ENCODE measurements around the gene HNRNPDL. TPM values are rescaled to one million over a fixed set of nuclear protein-coding genes. Genes with fewer than 3 reads are reported as not detected.

HNRNPDL gene
- total and polyA plus RNA-seq, 2 experiments from 2014 or later = 243 to 354 TPM

DNA sequence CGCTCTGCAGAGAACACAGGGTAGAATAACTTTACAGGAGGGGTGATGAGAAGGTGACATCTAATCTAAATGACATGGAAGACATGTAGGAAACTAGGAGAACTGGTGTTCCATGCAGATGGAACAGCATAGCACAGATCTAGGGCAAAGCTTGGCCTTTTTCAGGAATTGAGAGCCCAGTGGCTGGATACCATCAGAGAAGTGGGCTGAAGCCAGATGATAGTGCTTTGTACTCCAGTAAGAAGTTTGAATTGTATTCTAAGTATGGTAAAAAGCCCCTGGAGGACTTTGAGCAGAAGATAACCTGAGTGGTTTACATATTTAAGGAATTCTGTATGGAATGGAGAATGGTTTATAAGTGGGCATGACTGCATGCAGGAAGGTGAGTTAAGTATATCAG lies 33.0 kb upstream of the HNRNPDL start:
- Histone ChIP-seq H2AFZ (no peak overlapping the region), H3F3A (replicated peaks; ENCODE audit: low read depth) (peaks cover 7% of the 10 kb centered on the region; the same call in 1 of the 2 replicates), H3K9me2 (ENCODE audit: insufficient read depth) (no peaks in the 10 kb centered on the region), H4K20me1 (replicated peaks; ENCODE audit: insufficient read depth) (peaks cover 12% of the 10 kb centered on the region), H3K4me3 (no peak overlapping the region), H3K27ac (ENCODE audit: low read depth) (0 out of 2 replicates have a peak overlapping the region, but pooled peaks have one; percentile 42), H3K4me1 (ENCODE audit: insufficient read depth) (no peaks in the 10 kb centered on the region), H3K4me2 (no peak overlapping the region), H3K36me3 (ENCODE audit: insufficient read depth) (peaks cover 14% of the 10 kb centered on the region), H3K27me3 (ENCODE audit: insufficient read depth) (no peaks in the 10 kb centered on the region), H3K79me2 (replicated peaks; ENCODE audit: insufficient read depth) (no peaks in the 10 kb centered on the region)
- DNase-seq (ENCODE audit: low spot score) (no peak), ATAC-seq (no peak)
- Mint-ChIP-seq H3K4me3 (no peak overlapping the region), H3K9me3 (peaks cover 3% of the 10 kb centered on the region; the same call in 2 of the 3 replicates), H3K36me3 (ENCODE audit: low read depth) (peaks cover 49% of the 10 kb centered on the region), H3K27ac (no peak overlapping the region), H3K4me1 (no peaks in the 10 kb centered on the region), H3K27me3 (ENCODE audit: insufficient read depth, low read depth, poor library complexity) (peaks cover 4% of the 10 kb centered on the region)
- TF ChIP-seq EZH2phosphoT487 (IDR thresholded peaks at IDR 0.05; ENCODE audit: unreplicated experiment) = no peak
- TF ChIP-seq CREB1 (CRISPR knock-in tag; IDR thresholded peaks at IDR 0.05; ENCODE audit: low read depth) = no peak
- no peak for TF ChIP-seq STAT1 (IDR thresholded peaks at IDR 0.05; ENCODE audit: unreplicated experiment)
- no peak for TF ChIP-seq ZNF114 (CRISPR knock-in tag; IDR thresholded peaks at IDR 0.05)
- TF ChIP-seq, protein P1, sequence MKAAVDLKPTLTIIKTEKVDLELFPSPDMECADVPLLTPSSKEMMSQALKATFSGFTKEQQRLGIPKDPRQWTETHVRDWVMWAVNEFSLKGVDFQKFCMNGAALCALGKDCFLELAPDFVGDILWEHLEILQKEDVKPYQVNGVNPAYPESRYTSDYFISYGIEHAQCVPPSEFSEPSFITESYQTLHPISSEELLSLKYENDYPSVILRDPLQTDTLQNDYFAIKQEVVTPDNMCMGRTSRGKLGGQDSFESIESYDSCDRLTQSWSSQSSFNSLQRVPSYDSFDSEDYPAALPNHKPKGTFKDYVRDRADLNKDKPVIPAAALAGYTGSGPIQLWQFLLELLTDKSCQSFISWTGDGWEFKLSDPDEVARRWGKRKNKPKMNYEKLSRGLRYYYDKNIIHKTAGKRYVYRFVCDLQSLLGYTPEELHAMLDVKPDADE (IDR thresholded peaks at IDR 0.05) = no peak
- TF ChIP-seq, protein P2, sequence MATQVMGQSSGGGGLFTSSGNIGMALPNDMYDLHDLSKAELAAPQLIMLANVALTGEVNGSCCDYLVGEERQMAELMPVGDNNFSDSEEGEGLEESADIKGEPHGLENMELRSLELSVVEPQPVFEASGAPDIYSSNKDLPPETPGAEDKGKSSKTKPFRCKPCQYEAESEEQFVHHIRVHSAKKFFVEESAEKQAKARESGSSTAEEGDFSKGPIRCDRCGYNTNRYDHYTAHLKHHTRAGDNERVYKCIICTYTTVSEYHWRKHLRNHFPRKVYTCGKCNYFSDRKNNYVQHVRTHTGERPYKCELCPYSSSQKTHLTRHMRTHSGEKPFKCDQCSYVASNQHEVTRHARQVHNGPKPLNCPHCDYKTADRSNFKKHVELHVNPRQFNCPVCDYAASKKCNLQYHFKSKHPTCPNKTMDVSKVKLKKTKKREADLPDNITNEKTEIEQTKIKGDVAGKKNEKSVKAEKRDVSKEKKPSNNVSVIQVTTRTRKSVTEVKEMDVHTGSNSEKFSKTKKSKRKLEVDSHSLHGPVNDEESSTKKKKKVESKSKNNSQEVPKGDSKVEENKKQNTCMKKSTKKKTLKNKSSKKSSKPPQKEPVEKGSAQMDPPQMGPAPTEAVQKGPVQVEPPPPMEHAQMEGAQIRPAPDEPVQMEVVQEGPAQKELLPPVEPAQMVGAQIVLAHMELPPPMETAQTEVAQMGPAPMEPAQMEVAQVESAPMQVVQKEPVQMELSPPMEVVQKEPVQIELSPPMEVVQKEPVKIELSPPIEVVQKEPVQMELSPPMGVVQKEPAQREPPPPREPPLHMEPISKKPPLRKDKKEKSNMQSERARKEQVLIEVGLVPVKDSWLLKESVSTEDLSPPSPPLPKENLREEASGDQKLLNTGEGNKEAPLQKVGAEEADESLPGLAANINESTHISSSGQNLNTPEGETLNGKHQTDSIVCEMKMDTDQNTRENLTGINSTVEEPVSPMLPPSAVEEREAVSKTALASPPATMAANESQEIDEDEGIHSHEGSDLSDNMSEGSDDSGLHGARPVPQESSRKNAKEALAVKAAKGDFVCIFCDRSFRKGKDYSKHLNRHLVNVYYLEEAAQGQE (IDR thresholded peaks at IDR 0.05; ENCODE audit: unreplicated experiment) = no peak
- TF ChIP-seq, protein P3, sequence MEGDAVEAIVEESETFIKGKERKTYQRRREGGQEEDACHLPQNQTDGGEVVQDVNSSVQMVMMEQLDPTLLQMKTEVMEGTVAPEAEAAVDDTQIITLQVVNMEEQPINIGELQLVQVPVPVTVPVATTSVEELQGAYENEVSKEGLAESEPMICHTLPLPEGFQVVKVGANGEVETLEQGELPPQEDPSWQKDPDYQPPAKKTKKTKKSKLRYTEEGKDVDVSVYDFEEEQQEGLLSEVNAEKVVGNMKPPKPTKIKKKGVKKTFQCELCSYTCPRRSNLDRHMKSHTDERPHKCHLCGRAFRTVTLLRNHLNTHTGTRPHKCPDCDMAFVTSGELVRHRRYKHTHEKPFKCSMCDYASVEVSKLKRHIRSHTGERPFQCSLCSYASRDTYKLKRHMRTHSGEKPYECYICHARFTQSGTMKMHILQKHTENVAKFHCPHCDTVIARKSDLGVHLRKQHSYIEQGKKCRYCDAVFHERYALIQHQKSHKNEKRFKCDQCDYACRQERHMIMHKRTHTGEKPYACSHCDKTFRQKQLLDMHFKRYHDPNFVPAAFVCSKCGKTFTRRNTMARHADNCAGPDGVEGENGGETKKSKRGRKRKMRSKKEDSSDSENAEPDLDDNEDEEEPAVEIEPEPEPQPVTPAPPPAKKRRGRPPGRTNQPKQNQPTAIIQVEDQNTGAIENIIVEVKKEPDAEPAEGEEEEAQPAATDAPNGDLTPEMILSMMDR (conservative IDR thresholded peaks at IDR 0.05; ENCODE audit: low read depth in 2 of 2) = no peak
- no peak for TF ChIP-seq POLR2AphosphoS5 (IDR thresholded peaks at IDR 0.05; ENCODE audit: low read depth)
- TF ChIP-seq, protein P4, sequence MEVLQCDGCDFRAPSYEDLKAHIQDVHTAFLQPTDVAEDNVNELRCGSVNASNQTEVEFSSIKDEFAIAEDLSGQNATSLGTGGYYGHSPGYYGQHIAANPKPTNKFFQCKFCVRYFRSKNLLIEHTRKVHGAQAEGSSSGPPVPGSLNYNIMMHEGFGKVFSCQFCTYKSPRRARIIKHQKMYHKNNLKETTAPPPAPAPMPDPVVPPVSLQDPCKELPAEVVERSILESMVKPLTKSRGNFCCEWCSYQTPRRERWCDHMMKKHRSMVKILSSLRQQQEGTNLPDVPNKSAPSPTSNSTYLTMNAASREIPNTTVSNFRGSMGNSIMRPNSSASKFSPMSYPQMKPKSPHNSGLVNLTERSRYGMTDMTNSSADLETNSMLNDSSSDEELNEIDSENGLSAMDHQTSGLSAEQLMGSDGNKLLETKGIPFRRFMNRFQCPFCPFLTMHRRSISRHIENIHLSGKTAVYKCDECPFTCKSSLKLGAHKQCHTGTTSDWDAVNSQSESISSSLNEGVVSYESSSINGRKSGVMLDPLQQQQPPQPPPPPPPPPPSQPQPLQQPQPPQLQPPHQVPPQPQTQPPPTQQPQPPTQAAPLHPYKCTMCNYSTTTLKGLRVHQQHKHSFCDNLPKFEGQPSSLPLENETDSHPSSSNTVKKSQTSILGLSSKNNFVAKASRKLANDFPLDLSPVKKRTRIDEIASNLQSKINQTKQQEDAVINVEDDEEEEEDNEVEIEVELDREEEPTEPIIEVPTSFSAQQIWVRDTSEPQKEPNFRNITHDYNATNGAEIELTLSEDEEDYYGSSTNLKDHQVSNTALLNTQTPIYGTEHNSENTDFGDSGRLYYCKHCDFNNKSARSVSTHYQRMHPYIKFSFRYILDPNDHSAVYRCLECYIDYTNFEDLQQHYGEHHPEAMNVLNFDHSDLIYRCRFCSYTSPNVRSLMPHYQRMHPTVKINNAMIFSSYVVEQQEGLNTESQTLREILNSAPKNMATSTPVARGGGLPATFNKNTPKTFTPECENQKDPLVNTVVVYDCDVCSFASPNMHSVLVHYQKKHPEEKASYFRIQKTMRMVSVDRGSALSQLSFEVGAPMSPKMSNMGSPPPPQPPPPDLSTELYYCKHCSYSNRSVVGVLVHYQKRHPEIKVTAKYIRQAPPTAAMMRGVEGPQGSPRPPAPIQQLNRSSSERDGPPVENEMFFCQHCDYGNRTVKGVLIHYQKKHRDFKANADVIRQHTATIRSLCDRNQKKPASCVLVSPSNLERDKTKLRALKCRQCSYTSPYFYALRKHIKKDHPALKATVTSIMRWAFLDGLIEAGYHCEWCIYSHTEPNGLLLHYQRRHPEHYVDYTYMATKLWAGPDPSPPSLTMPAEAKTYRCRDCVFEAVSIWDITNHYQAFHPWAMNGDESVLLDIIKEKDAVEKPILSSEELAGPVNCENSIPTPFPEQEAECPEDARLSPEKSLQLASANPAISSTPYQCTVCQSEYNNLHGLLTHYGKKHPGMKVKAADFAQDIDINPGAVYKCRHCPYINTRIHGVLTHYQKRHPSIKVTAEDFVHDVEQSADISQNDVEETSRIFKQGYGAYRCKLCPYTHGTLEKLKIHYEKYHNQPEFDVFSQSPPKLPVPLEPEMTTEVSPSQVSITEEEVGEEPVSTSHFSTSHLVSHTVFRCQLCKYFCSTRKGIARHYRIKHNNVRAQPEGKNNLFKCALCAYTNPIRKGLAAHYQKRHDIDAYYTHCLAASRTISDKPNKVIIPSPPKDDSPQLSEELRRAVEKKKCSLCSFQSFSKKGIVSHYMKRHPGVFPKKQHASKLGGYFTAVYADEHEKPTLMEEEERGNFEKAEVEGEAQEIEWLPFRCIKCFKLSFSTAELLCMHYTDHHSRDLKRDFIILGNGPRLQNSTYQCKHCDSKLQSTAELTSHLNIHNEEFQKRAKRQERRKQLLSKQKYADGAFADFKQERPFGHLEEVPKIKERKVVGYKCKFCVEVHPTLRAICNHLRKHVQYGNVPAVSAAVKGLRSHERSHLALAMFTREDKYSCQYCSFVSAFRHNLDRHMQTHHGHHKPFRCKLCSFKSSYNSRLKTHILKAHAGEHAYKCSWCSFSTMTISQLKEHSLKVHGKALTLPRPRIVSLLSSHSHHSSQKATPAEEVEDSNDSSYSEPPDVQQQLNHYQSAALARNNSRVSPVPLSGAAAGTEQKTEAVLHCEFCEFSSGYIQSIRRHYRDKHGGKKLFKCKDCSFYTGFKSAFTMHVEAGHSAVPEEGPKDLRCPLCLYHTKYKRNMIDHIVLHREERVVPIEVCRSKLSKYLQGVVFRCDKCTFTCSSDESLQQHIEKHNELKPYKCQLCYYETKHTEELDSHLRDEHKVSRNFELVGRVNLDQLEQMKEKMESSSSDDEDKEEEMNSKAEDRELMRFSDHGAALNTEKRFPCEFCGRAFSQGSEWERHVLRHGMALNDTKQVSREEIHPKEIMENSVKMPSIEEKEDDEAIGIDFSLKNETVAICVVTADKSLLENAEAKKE (CRISPR knock-in tag; IDR thresholded peaks at IDR 0.05) = no peak
- TF ChIP-seq ZNF331 (CRISPR knock-in tag; IDR thresholded peaks at IDR 0.05; ENCODE audit: low read depth) = no peak
- no peak for TF ChIP-seq JUNB (IDR thresholded peaks at IDR 0.05; ENCODE audit: unreplicated experiment)
- no peak for TF ChIP-seq EZH2 (IDR thresholded peaks at IDR 0.05; ENCODE audit: low read depth, unreplicated experiment)

Data from GM23338 (cell line).